T-helper 1 cell treated with Interleukin-12 subunit alpha and Interleukin-12 subunit beta and Interleukin-4 antibody, amounts not matched to agents 30 μg/mL and 1 μg/mL, for 36 hours (primary cell): Measurements from ENCODE around the gene AMOTL1.

ENCODE experiments used
- H3K27ac Mint-ChIP-seq: one replicate; pipeline ENCODE4 v1.8.0; 2021; ENCODE audit warnings: mild to moderate bottlenecking, mixed read lengths
- H3K27me3 Mint-ChIP-seq: one replicate; pipeline ENCODE4 v1.8.0; 2021; ENCODE audit warnings: low read depth, mixed read lengths
- H3K36me3 Mint-ChIP-seq: one replicate; pipeline ENCODE4 v1.8.0; 2021; ENCODE audit warnings: low read depth, mixed read lengths
- H3K4me1 Mint-ChIP-seq: one replicate; pipeline ENCODE4 v1.8.0; 2021; ENCODE audit warnings: low read depth, mixed read lengths
- H3K4me3 Mint-ChIP-seq: one replicate; pipeline ENCODE4 v1.8.0; 2021; ENCODE audit warnings: mild to moderate bottlenecking, moderate library complexity, mixed read lengths
- H3K9me3 Mint-ChIP-seq: one replicate; pipeline ENCODE4 v1.8.0; 2021; ENCODE audit warnings: mixed read lengths

Gene AMOTL1

DNA sequence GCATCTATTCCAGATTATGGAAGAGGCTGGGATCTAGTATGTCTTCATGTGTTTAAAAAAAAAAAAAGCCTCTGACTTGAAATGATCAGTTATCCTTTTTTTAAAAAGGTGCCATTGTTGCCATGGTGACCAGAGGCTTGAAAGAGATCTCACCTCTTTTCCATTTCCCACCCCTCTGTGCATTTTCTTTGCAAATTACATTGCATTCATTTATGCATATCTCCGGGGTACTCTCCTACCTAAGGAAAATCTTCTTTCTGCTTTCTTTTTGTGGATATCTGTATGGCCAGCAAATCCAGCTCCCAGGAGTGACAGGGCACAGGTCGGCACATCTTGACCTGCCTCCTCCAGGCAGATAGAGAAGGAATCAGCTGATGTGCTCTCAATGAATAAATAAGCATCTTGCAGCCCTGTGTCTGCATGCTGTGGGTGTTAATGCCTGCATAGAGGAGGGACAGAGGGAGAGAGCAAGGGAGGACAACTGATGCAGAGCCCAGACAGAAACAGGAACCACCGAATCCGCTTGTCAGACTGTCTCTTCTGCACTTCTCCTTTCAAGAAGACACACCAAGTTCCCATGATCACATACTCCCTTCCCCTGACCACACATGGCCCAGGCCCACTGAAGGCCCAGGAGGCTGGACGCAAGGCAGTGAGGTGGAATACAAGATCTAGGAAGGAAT is 154.3 kb downstream of the AMOTL1 start:
- H3K4me3 Mint-ChIP-seq, result no peak overlapping the region
- H3K27ac Mint-ChIP-seq, result no peak overlapping the region
- H3K9me3 Mint-ChIP-seq, result peaks cover 10% of the 10 kb centered on the region
- H3K36me3 Mint-ChIP-seq, result peaks cover 11% of the 10 kb centered on the region
- H3K4me1 Mint-ChIP-seq, result peaks cover 14% of the 10 kb centered on the region
- no peaks in the 10 kb centered on the region for H3K27me3 Mint-ChIP-seq

DNA sequence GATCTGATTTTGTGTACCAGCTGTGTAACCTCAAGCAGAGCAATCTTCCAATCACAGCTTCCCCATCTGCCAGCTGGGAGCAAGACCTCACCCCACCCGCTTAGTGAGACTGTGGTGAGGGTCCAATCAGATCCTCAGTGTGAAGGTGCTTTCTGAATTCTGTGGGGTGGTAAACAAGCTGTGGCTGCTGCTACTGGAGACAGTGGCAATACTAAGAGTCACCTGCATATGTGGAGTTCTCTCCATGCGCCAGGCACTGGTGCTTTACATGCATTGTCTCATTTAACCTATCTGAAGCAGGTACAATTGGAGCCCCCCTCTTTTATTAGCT is 154.8 kb downstream of the AMOTL1 start:
- Mint-ChIP-seq H3K4me3 (no peak overlapping the region), H3K4me1 (peaks cover 14% of the 10 kb centered on the region), H3K36me3 (peaks cover 11% of the 10 kb centered on the region), H3K9me3 (peaks cover 10% of the 10 kb centered on the region), H3K27ac (no peak overlapping the region), H3K27me3 (no peaks in the 10 kb centered on the region)

DNA sequence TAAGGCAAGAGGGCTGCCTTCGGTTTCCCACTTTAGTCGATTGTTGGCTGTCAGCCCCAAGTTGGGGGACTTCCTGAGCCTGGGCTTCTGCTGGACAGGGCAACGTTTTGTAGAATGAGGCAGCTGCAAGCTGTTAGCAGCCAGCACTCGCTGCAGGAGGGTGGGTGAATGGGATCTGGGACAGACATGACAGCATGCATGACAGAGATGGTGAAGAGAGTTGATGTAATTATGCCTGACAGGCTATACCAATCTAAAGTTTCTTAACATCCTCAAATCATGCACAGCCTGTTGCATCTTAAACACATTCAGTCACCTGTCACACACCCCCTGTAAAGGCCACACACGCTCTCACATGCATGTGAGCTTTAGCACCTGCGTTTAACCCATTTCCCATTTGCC is 156.0 kb downstream of the AMOTL1 start:
- Mint-ChIP-seq H3K36me3 (peaks cover 11% of the 10 kb centered on the region), H3K4me1 (peaks cover 20% of the 10 kb centered on the region), H3K4me3 (peak overlapping the region; percentile 20), H3K27me3 (no peaks in the 10 kb centered on the region), H3K9me3 (peaks cover 10% of the 10 kb centered on the region), H3K27ac (peak overlapping the region; percentile 74)

DNA sequence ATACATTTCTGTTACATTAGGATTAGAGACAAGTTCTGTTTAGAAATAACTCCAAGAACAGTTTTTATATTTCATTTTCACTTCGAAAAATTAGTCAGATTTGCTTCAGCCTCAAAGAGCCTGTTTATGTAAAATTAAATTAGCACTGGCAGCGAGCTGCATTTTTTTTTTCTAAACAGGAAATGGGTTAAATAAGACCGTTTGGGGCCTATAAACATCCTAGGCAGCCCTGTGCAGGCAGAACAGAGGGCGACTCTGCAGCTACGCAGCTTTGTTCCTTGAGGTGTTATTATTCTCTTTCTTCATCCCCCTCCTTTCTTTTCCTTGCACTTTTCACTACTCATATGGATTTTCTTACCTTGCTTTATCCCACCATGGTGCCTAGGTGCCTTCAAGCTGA is 156.5 kb downstream of the AMOTL1 start:
- Mint-ChIP-seq H3K9me3 (peaks cover 10% of the 10 kb centered on the region), H3K4me1 (peaks cover 20% of the 10 kb centered on the region), H3K27ac (peak overlapping the region; percentile 79), H3K4me3 (peak overlapping the region; percentile 20), H3K36me3 (peaks cover 11% of the 10 kb centered on the region), H3K27me3 (no peaks in the 10 kb centered on the region)

DNA sequence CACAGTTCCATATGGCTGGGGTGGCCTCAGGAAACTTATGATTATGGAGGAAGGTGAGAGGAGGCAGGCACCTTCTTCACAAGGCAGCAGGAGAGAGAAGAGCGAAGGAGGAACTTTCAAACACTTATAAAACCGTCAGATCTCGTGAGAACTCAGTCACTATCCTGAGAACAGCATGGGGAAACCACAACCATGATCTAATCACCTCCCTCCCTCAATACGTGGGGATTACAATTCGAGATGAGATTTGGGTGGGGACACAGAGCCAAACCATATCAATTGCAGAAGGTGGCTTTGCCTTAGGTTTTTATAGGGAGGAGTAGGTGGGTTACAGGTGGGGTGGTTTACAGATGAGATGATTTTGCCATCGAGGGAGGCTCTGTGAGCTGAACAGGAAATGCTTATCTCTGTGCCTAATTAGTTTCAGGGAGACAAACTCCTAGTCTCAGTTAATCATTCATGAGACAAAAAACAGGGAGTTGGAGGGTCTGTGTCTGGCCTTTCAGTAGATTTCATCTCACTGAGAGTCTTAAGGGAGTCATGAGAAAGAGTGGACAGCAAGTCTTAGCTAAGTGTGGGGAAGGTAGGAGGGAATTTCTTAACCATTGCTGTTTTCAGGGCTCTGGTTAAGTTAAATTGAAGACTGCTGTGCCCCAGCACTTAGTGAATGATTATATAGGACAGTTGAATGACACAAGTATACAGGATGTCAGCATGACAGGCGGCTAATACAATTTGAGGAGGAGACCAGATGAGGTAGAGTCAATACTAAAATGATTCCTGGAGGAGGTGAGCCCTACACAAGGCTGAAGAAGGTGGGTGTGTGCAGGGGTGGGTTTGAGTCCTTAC is 157.5 kb downstream of the AMOTL1 start:
- peaks cover 20% of the 10 kb centered on the region for H3K4me1 Mint-ChIP-seq
- peaks cover 3% of the 10 kb centered on the region for H3K27me3 Mint-ChIP-seq
- H3K9me3 Mint-ChIP-seq, result peaks cover 10% of the 10 kb centered on the region
- H3K4me3 Mint-ChIP-seq, result no peak overlapping the region
- peak overlapping the region; percentile 79 for H3K27ac Mint-ChIP-seq
- peaks cover 11% of the 10 kb centered on the region for H3K36me3 Mint-ChIP-seq

DNA sequence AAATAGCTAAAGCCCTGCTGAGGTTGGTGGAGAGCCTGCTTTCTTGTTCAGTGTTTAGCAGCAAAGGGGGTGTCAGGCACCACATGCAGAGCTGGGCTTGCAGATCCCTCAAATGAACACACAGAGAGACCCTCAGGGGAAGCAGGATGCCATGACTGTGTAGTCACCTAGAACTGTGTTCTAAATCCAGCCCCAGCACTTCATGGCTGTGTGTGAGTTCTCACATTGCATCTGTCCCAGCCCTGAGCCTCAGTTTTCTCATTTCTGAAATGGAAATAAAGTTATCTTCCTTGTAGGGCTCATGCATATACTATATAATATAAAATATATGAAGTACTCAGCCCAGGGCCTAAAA is 158.1 kb downstream of the AMOTL1 start:
- Mint-ChIP-seq H3K4me1 (peaks cover 20% of the 10 kb centered on the region), H3K27ac (peak overlapping the region; percentile 13), H3K9me3 (peaks cover 10% of the 10 kb centered on the region), H3K36me3 (peaks cover 11% of the 10 kb centered on the region), H3K4me3 (no peak overlapping the region), H3K27me3 (peaks cover 3% of the 10 kb centered on the region)
